IMR-90 (cell line): Measurements from ENCODE around the gene RHO. TPM values are rescaled to one million over a fixed set of nuclear protein-coding genes. Genes with fewer than 3 reads are reported as not detected.
"Not testable (repeated sequence)": the region's sequence is repeated elsewhere in the genome, so short reads cannot be mapped to it uniquely, and the experiment has no call there.

Experiments
- ATAC-seq: fragments of 200-7000 bp; cut with Tn5 transposase; 2 replicates; pipeline ENCODE4 v1.9.1; 2020; ENCODE audit warnings: low read depth, mild to moderate bottlenecking, moderate library complexity
- BruUV-seq: library from RNA; stranded (reverse); fragments of 400-500 nt; replicated peaks from 2 replicates; lab custom pipeline; 2021; lab: Mats Ljungman, UMichigan
- CTCF ChIA-PET: fragments of 300-600 bp; formaldehyde crosslinking; extraction: SDS; loops from one replicate; lab custom pipeline; 2021; ENCODE audit warnings: antibody characterized with exemption; lab: Yijun Ruan, JAX
- POLR2A ChIA-PET: fragments of 300-600 bp; sonication (Branson Sonifier 250); formaldehyde crosslinking; loops from one replicate; lab custom pipeline; 2022; ENCODE audit warnings: antibody characterized with exemption; ENCODE audit not compliant: unreplicated experiment; lab: Charles Lee
- DNase-seq: peaks from one replicate; pipeline ENCODE4 v3.0.0; 2013
- H2AFZ ChIP-seq: replicated peaks from 2 replicates; pipeline ENCODE3; 2013; ENCODE audit warnings: low read length, mild to moderate bottlenecking; ENCODE audit not compliant: poor library complexity
- H2AK5ac ChIP-seq: 2 replicates; pipeline ENCODE4 v1.6.1; 2013; ENCODE audit warnings: low read depth, low read length, inconsistent platforms
- H2AK9ac ChIP-seq: replicated peaks from 2 replicates; pipeline ENCODE3; 2013; ENCODE audit warnings: mild to moderate bottlenecking, low read depth, low read length, moderate library complexity; ENCODE audit not compliant: poor library complexity
- H2BK120ac ChIP-seq: 2 replicates; pipeline ENCODE4 v1.6.1; 2013; ENCODE audit warnings: low read depth, low read length, inconsistent platforms
- H2BK15ac ChIP-seq: 3 replicates; pipeline ENCODE4 v1.6.1; 2013; ENCODE audit warnings: low read depth, low read length, inconsistent platforms
- H2BK20ac ChIP-seq: 2 replicates; pipeline ENCODE4 v1.6.1; 2013; ENCODE audit warnings: low read depth, mild to moderate bottlenecking, inconsistent platforms, low read length, moderate library complexity
- H2BK5ac ChIP-seq: 2 replicates; pipeline ENCODE4 v1.6.1; 2013; ENCODE audit warnings: mild to moderate bottlenecking, low read depth, low read length, inconsistent platforms; ENCODE audit not compliant: poor library complexity, severe bottlenecking
- H3K14ac ChIP-seq: replicated peaks from 2 replicates; pipeline ENCODE4 v1.6.1; 2013; ENCODE audit warnings: low read depth, low read length, inconsistent platforms
- H3K18ac ChIP-seq: 2 replicates; pipeline ENCODE4 v1.6.1; 2013; ENCODE audit warnings: low read depth, low read length, control low read depth
- H3K23ac ChIP-seq: 2 replicates; pipeline ENCODE4 v1.6.1; 2013; ENCODE audit warnings: low read depth, low read length, inconsistent platforms
- H3K27ac ChIP-seq: 2 replicates; pipeline ENCODE4 v1.5.1; 2013; ENCODE audit warnings: mild to moderate bottlenecking, control low read depth, low read length; ENCODE audit not compliant: insufficient read depth
- H3K27me3 ChIP-seq: 2 replicates; pipeline ENCODE4 v1.6.1; 2013; ENCODE audit warnings: low read length; ENCODE audit not compliant: control insufficient read depth, insufficient read depth
- H3K36me3 ChIP-seq: 2 replicates; pipeline ENCODE4 v1.6.1; 2013; ENCODE audit warnings: low read length, mixed read lengths; ENCODE audit not compliant: control insufficient read depth, insufficient read depth
- H3K4ac ChIP-seq: 2 replicates; pipeline ENCODE4 v1.6.1; 2013; ENCODE audit warnings: low read depth, low read length, inconsistent platforms
- H3K4me1 ChIP-seq: 2 replicates; pipeline ENCODE4 v1.6.1; 2013; ENCODE audit warnings: low read length, mixed read lengths; ENCODE audit not compliant: control insufficient read depth, insufficient read depth
- H3K4me2 ChIP-seq: 2 replicates; pipeline ENCODE4 v1.6.1; 2013; ENCODE audit warnings: low read depth, mild to moderate bottlenecking, control low read depth, low read length, moderate library complexity
- H3K4me3 ChIP-seq: 2 replicates; pipeline ENCODE4 v1.5.1; 2013; ENCODE audit warnings: low read depth, mild to moderate bottlenecking, control low read depth, low read length, moderate library complexity; ENCODE audit not compliant: insufficient read depth
- H3K56ac ChIP-seq: 2 replicates; pipeline ENCODE4 v1.6.1; 2013; ENCODE audit warnings: low read length, inconsistent platforms; ENCODE audit not compliant: insufficient read depth; ENCODE audit errors: extremely low read depth
- H3K79me1 ChIP-seq, 2 experiments: 2 replicates each; pipeline ENCODE4 v1.6.1; 2013; ENCODE audit warnings: low read length in 2 of 2, inconsistent platforms in 1 of 2, low read depth in 1 of 2
- H3K9ac ChIP-seq: 2 replicates; pipeline ENCODE4 v1.6.1; 2013; ENCODE audit warnings: low read depth, low read length, control low read depth
- H3K9me1 ChIP-seq: 2 replicates; pipeline ENCODE4 v1.6.1; 2013; ENCODE audit warnings: low read length, inconsistent platforms; ENCODE audit not compliant: insufficient read depth
- H3K9me3 ChIP-seq: 2 replicates; pipeline ENCODE4 v1.6.1; 2013; ENCODE audit warnings: low read length; ENCODE audit not compliant: control insufficient read depth, insufficient read depth
- H4K20me1 ChIP-seq: 2 replicates; pipeline ENCODE4 v1.6.1; 2013; ENCODE audit warnings: low read length, inconsistent platforms; ENCODE audit not compliant: insufficient read depth
- H4K5ac ChIP-seq: 2 replicates; pipeline ENCODE4 v1.6.1; 2013; ENCODE audit warnings: mild to moderate bottlenecking, low read depth, low read length, control low read depth
- H4K8ac ChIP-seq, 2 experiments: 2 replicates each; pipeline ENCODE4 v1.6.1; 2013; ENCODE audit warnings: low read depth in 2 of 2, low read length in 2 of 2, control low read depth in 1 of 2, inconsistent platforms in 1 of 2
- H4K91ac ChIP-seq: 2 replicates; pipeline ENCODE4 v1.6.1; 2013; ENCODE audit warnings: low read depth, low read length, inconsistent platforms; ENCODE audit not compliant: insufficient read depth
- RAD21 ChIP-seq: IDR thresholded peaks from 2 replicates; pipeline ENCODE4 v1.6.1; 2012; ENCODE audit warnings: low read length, improper control_type of control experiment
- RFX5 ChIP-seq: IDR thresholded peaks from 2 replicates; pipeline ENCODE4 v1.8.0; 2012; ENCODE audit warnings: low read depth, mild to moderate bottlenecking, low read length, moderate library complexity
- USF2 ChIP-seq: fragments of 150-350 bp; IDR thresholded peaks from 2 replicates; pipeline ENCODE4 v1.6.1; 2017; ENCODE audit warnings: mild to moderate bottlenecking, antibody characterized with exemption, low read length, low read depth
- WGBS, 2 experiments: methylation state at CpG; one replicate each; pipeline versions ENCODE4 v1.1.5 to v1.1.7; 2013; ENCODE audit warnings: missing lambda C conversion rate in 2 of 2; ENCODE audit not compliant: insufficient read length in 1 of 2; ENCODE audit errors: extremely low coverage in 2 of 2; 5-methylcytosine and 5-hydroxymethylcytosine counted together
- dilution Hi-C: fragments of 300-500 bp; cut with HindIII; formaldehyde crosslinking; loops from one replicate; pipeline ENCODE4 v1.14.3; 2018; ENCODE audit warnings: low sequenced_read_pairs; ENCODE audit not compliant: unreplicated experiment
- in situ Hi-C: fragments of 300-500 bp; cut with MboI; formaldehyde crosslinking; loops from 3 replicates; pipeline ENCODE4 v1.14.3; 2019; ENCODE audit warnings: low sequenced_read_pairs, inconsistent platforms, mixed read lengths
- intact Hi-C: fragments of 100-400 bp; cut with micrococcal nuclease; formaldehyde crosslinking; loops from 2 replicates; pipeline ENCODE4 v1.10.0; 2022
- polyA plus RNA-seq, 3 experiments: library from polyadenylated mRNA; depleted of rRNA; stranded (reverse); fragments of >200 nt; gene quantifications; 2 replicates each; pipeline ENCODE4 v1.2.3, GENCODE V29; 2012; ENCODE audit warnings: low replicate concordance in 1 of 3
- total RNA-seq: library from RNA; depleted of rRNA; stranded (reverse); fragments of >200 nt; gene quantifications from 2 replicates; pipeline ENCODE4 v1.2.3, GENCODE V29; 2012

Gene RHO
- total and polyA plus RNA-seq, 2 of the 4 experiments (the other 2 are of a cell fraction) = not detected

GRCh38 chr3:129487183-129487867, 41.1 kb upstream of the RHO start:
- Histone ChIP-seq H4K8ac (peak overlapping the region; percentile 69 to 74; a peak in 1 of 4 replicates), H2BK15ac (peak overlapping the region; percentile 87; the same call in 1 of the 3 replicates), H3K9me1 (peaks cover 22% of the 10 kb centered on the region), H2BK120ac (no peak overlapping the region; the same call in none of the 2 replicates), H3K27me3 (no peaks in the 10 kb centered on the region), H3K4ac (peak overlapping the region; percentile 65), H3K23ac (no peak overlapping the region), H3K79me1 (peaks cover 2 to 18% of the 10 kb centered on the region in 2 experiments; a peak in 2 of 4 replicates), H2AK9ac (no peak overlapping the region), H2AK5ac (peak overlapping the region; percentile 83; the same call in 1 of the 2 replicates), H3K4me1 (peaks cover 34% of the 10 kb centered on the region), H2BK5ac (no peak overlapping the region), H3K56ac (no peak overlapping the region), H3K9me3 (no peaks in the 10 kb centered on the region), H3K4me2 (no peak overlapping the region), H3K36me3 (peaks cover 4% of the 10 kb centered on the region; the same call in 1 of the 2 replicates), H3K9ac (no peak overlapping the region), H4K5ac (peak overlapping the region; percentile 21), H3K18ac (peak overlapping the region; percentile 69), H3K27ac (peak overlapping the region; percentile 72; the same call in 1 of the 2 replicates), H4K91ac (peak overlapping the region; percentile 19; the same call in 1 of the 2 replicates), H2AFZ (no peak overlapping the region), H2BK20ac (peak overlapping the region; percentile 2; the same call in 1 of the 2 replicates), H4K20me1 (peaks cover 9% of the 10 kb centered on the region), H3K14ac (peak overlapping the region; percentile 87; the same call in 1 of the 2 replicates), H3K4me3 (no peak overlapping the region)
- dilution Hi-C loops (no loop called here), in situ Hi-C loops (no loop called here), intact Hi-C loops (loop anchor here (5.0 kb wide), 1 partner anchor 45 kb away; the partner anchor contains the start of gene IFT122)
- ATAC-seq (no peak), DNase-seq (no peak)
- ChIA-PET POLR2A (no interaction called here), CTCF (interaction anchor here (0.6 to 1.9 kb wide), 2 partner anchors 104 to 385 kb away, joined by 3 to 8 read pairs; no protein-coding TSS in a partner anchor)
- BruUV-seq = no TSS peak
- TF ChIP-seq RFX5 (no peak), USF2 (no peak), RAD21 (no peak)
- WGBS, 2 experiments = 81% methylated on average over 5 of the region's 13 CpGs; no CpG with 5 or more reads in 1 of the 2 experiments

DNA sequence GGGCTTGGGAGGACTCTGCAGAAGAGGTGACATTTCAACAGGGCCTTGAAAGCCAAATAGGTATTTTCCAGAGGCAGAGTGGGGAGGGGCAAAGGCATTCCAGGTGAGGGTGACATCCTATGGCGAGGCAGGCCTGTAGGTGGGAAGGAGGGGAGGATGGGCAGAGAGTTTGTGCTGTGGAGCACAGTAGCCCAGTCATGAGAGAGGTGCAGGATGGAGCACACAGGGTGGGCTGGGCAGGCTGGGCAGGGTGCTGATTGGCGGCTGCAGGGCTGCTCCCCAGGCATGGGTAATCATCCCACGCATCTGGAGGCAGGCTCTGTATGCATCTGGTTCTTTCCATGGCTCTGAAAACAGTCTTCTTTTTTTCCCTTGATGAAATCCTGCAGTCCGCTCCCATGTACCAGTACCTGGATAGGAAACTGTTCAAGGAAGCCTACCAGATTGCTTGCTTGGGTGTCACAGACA, 40.5 kb upstream of the RHO start:
- intact Hi-C loops = loop anchor here (5.0 kb wide), 1 partner anchor 46 kb away; the partner anchor contains the start of gene IFT122
- H4K20me1 ChIP-seq, H3K4me3 ChIP-seq, H3K9me3 ChIP-seq, H4K91ac ChIP-seq, BruUV-seq, DNase-seq, dilution Hi-C loops, ATAC-seq, H2BK5ac ChIP-seq, H2BK15ac ChIP-seq, H2AK9ac ChIP-seq, POLR2A ChIA-PET, H3K23ac ChIP-seq, H3K9ac ChIP-seq, H4K5ac ChIP-seq, H2BK20ac ChIP-seq, H3K27ac ChIP-seq, in situ Hi-C loops, H3K27me3 ChIP-seq, H3K56ac ChIP-seq, H2BK120ac ChIP-seq, H3K36me3 ChIP-seq, H3K14ac ChIP-seq, H3K4me2 ChIP-seq, CTCF ChIA-PET, H3K18ac ChIP-seq, H2AFZ ChIP-seq, H4K8ac ChIP-seq: not testable (repeated sequence)
- Histone ChIP-seq H3K4ac (0 out of 2 replicates have a peak overlapping the region, but pooled peaks have one; percentile 13), H3K79me1 (peaks cover 2 to 22% of the 10 kb centered on the region in 2 experiments; a peak in 2 of 4 replicates), H3K4me1 (peaks cover 34% of the 10 kb centered on the region), H2AK5ac (peak overlapping the region; percentile 83; the same call in 1 of the 2 replicates), H3K9me1 (peaks cover 22% of the 10 kb centered on the region)
- no CpG with 5 or more reads among the region's 4 CpGs for whole genome bisulfite sequencing, 2 experiments
